Fibroblast of skin of abdomen (primary cell): ENCODE data around the gene ESYT1.
"Not testable (repeated sequence)": the region's sequence is repeated elsewhere in the genome, so short reads cannot be mapped to it uniquely, and the experiment has no call there.

Experiments used
- DNase-seq: peaks from one replicate; pipeline ENCODE4 v3.0.0-alpha.2; 2013

Gene ESYT1

GRCh38 chr12:56103823-56104108, 24.3 kb upstream of the ESYT1 start:
- DNase-seq, result no peak

GRCh38 chr12:56104109-56104814, 23.8 kb upstream of the ESYT1 start, which contains the start of gene PA2G4:
Gene PA2G4 (plus strand): TSS chr12:56104559. CDS start chr12:56104738, 179 bp downstream.
- DNase-seq, result peak; percentile 99

GRCh38 chr12:56104815-56105608, 23.1 kb upstream of the ESYT1 start:
- DNase-seq, result no peak

- DNase-seq, result no peak
These were observed 22.5 kb upstream of the ESYT1 start for GRCh38 chr12:56105609-56105902.

- DNase-seq, result no peak
These were observed 20.8 kb upstream of the ESYT1 start for GRCh38 chr12:56107242-56107641.

- no peak for DNase-seq
These were observed 17.5 kb upstream of the ESYT1 start for GRCh38 chr12:56110571-56110970.

GRCh38 chr12:56114084-56114483, 14.0 kb upstream of the ESYT1 start:
- DNase-seq, result no peak

- DNase-seq, result no peak
These were observed 12.7 kb upstream of the ESYT1 start for GRCh38 chr12:56115329-56115728.

- peak; percentile 94 for DNase-seq
These were observed 11.6 kb upstream of the ESYT1 start, which contains the start of gene RPL41 for GRCh38 chr12:56116267-56117081. Gene RPL41 (plus strand): TSS chr12:56116633.

- not testable (repeated sequence) for DNase-seq
These were observed 10.9 kb upstream of the ESYT1 start for GRCh38 chr12:56117082-56117706.

- peak; percentile 99 for DNase-seq
These were observed 10.0 kb upstream of the ESYT1 start, which contains the start of gene ZC3H10 for GRCh38 chr12:56117778-56118687. Gene ZC3H10 (plus strand): TSS chr12:56118266. CDS start chr12:56120563, 2,297 bp downstream.

- DNase-seq, result no peak
These were observed 9.2 kb upstream of the ESYT1 start for GRCh38 chr12:56118688-56119357.

GRCh38 chr12:56119361-56119796, 8.7 kb upstream of the ESYT1 start:
- peak; percentile 92 for DNase-seq

- DNase-seq, result no peak
These were observed 7.8 kb upstream of the ESYT1 start for GRCh38 chr12:56120158-56120846.

- DNase-seq, result no peak
These were observed 6.7 kb upstream of the ESYT1 start for GRCh38 chr12:56121204-56121870.

- DNase-seq, result no peak
These were observed 5.4 kb upstream of the ESYT1 start for GRCh38 chr12:56122637-56123036.

- no peak for DNase-seq
These were observed 3.9 kb upstream of the ESYT1 start for GRCh38 chr12:56124133-56124532.

- DNase-seq, result no peak
These were observed 1.3 kb upstream of the ESYT1 start for GRCh38 chr12:56126732-56127239.

GRCh38 chr12:56127485-56127887, 581 bp upstream of the ESYT1 start:
- DNase-seq, result no peak
